NOMO-1 treated with DMSO at 0.1 percent for 48 hours (cell line): Measurements from ENCODE around the gene SWAP70.
"Not testable (repeated sequence)": the region's sequence is repeated elsewhere in the genome, so short reads cannot be mapped to it uniquely, and the experiment has no call there.

Experiments
- DNase-seq: peaks from one replicate; lab custom pipeline; 2025; ENCODE audit not compliant: unreplicated experiment; lab: John Stamatoyannopoulos, UW

Gene SWAP70

DNA sequence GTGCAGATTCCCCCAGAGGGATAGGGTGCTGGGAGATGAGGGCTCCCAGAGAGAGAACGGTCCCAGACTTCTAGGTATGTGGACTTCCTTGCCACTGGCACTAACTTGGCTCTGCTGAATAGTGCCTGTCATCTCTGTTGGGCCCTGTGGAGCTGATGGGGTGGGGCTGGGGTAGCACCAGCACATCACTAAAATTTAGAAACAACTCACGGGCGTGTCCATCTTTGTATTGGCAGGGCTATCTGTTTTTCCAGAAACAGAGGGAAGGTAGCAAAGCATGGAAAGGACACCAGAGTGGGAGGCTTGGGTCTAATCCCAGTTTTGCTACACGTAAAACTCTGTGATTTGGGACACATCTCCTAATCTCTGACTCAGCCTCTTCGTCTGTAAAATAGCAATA lies 25.8 kb downstream of the SWAP70 start:
- no peak for DNase-seq

DNA sequence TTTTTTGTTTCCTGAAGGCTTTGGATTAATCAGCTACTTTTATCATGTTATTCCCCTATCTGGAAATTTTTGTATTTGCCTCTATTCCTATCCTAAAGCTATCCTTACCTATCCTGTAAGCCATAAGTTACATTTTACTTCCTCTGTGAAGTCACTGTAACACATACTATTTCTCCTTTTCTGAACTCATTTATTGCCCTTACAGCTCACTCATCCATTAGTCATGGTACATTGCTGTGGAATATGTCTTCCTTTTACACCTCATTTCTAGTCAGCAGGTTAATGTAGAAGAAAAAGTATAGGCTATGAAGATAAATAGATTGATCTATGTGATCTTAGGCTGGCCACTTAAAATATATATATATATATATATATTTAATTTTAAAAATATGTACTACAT lies 28.0 kb downstream of the SWAP70 start:
- peak; percentile 78 for DNase-seq

- DNase-seq: peak; percentile 82
Measured at GRCh38 chr11:9692691-9693090, 28.8 kb downstream of the SWAP70 start.

- DNase-seq: no peak
Measured at GRCh38 chr11:9693801-9694553, 30.1 kb downstream of the SWAP70 start.

- DNase-seq: not testable (repeated sequence)
Measured at GRCh38 chr11:9695228-9695627, 31.4 kb downstream of the SWAP70 start.

DNA sequence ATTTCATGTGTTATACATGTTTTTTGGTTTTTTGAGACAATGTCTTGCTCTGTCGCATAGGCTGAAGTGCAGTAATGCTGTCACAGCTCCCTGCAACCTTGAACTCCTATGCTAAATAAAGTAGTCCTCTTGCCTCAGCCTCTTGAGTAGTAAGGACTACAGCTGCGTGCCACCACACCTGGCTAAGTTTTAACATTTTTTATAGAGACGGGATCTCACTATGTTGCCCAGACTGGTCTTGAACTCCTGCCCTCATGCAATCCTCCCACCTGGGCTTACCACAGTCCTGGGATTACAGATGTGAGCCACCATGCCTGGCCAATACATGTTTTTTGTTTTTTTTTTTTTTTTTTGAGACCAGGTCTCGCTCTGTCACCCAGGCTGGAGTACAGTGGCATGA lies 33.9 kb downstream of the SWAP70 start:
- DNase-seq: no peak

DNA sequence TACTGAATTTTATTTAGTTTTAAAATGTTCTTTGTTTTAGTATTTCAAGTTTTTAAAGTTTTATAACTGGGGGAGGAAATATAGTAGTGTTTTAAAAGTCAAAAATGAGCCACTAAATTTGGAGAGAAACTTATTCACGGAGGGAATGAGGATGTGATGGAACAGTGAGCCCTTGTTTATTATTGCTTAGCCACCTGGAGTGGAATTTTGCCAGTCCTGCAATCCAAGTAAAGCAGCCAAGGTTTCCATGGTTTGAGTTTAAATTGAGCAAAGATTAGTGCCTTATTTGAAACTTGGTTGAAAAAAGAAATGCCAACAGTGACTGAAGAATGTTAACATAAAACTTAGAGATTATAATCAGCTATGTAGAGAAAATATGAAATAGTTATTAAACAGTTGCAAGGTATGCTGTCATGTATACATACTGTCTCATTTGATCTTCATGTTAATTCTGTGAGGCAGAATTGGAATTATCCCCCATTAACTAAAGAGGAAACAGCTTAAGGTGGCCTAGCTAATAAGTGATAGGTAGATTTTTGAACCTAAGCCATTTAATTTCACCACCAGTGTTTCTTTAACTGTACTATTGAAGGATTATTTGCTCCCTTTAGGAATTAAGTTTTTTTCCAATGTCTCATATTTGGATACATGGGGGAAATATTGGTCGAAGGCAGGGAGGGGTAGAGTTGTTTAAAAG lies 36.4 kb downstream of the SWAP70 start:
- no peak for DNase-seq

DNA sequence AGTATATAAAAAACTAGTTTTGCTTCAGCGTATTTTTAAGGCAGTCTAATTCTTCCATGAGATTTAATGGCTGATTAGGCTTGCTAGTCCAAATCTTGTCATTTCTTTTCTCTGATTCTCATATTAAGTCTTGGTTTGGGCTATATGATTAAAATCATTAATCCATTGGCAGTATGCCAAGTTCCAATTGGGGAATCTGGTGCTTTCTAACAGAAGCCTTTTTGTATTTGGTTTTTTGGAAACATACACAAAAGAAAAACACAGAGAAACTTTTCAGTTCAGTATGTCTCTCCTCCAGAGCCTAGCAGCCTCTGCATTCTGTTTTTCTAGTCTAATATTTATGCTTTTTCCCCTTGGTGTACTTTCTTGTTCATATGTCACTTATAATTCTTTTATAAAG lies 37.9 kb downstream of the SWAP70 start:
- no peak for DNase-seq

DNA sequence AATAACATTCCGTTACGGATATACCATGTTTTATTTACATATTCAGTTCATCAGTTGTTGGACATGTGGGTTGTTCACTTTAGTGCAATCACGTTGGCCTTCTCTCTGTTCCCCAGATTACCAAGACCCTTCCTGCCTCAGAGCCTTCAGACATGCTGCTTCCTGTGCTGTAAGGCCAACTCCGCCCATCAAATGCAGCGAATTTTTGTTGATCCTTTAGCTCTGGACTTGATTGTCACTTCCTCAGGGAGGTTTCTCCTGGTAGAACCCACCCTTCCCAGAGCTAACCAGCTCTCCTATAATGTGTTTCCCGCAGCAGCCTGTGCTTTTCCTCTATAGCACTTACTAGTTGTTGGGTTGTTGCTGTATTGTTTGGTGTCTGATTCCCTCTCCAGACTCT lies 39.4 kb downstream of the SWAP70 start:
- DNase-seq: no peak

- DNase-seq: no peak
Measured at GRCh38 chr11:9704037-9704436, 40.2 kb downstream of the SWAP70 start.

GRCh38 chr11:9704620-9705019 lies 40.7 kb downstream of the SWAP70 start:
- no peak for DNase-seq

GRCh38 chr11:9705361-9705760 lies 41.5 kb downstream of the SWAP70 start:
- not testable (repeated sequence) for DNase-seq

DNA sequence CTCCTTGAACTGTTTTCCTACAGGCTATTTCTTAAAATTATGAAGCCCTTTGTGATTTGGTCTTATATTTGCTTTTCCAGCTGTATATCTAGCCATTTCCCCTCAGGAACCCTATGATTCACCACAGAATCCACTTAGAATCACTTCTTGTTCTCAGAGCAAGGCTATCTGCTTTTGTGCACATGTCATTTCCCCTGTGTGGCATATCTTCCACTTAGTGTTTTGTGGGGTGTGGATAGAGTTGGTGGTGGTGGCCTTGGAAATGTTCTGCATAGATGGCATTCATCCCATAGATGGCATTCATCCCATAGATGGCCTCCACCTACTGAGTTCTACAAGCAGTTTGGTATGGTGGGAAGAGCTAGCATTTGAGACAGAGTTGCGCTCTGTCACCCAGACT lies 44.7 kb downstream of the SWAP70 start:
- peak; percentile 37 for DNase-seq

DNA sequence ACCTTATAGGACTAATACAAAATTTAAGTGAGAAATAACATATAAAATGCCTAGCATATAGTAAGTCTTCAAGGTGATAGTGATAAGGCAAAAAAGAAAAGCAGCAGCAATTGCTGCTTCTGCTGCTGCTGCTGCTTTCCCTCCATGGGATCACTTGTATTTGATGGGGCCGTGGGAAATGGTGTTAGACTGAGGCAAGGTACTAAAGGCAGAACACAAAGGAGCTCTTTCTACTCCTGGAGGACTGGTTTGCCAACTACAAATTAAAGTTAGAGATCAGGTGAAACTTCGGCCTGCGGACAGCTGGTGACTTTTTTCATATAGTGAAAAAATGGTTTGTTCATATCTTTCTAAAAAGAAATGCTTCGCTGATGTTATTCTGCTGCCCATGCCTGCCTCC lies 46.3 kb downstream of the SWAP70 start:
- DNase-seq: no peak

- no peak for DNase-seq
Measured at GRCh38 chr11:9710852-9711251, 47.0 kb downstream of the SWAP70 start.

DNA sequence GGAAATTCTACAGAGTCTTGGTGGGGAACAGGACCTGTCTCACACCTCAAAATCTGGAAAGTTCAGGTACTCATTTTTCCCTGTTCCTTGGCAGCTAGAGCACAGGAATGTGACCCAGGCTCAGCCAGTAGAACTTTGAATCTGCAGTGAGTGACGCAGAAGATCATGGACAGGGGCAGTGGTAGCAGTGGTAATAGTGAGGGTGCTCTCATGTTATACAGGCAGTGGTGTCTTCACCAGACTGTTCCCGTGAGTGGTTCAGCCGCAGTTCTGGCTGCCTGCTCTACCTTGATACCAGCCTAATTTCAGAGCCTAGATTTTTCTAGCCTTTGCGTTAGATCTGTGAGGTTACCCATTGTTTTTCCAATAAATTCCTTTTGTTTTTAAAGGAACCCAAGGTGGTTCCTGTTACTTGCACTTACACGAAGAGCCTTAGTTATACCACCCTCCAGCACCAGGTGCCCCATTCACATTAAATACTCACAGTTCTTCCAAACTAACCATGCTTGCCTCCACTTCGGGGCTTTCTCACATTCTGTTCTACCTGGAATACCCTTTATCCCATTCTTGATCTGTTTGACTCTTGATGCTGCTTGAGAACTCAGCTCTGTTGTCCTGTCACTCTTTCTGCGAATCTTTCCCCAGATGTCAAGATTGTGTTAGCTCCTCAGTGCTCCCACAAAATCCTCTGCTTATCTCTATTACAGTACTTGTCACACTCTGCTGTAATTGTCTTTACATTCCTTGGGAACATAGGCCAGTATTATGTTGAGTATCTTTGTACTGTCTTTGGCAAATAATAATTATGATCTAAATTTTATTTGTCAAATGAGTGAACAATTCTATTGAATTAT lies 47.8 kb downstream of the SWAP70 start:
- no peak for DNase-seq

GRCh38 chr11:9714272-9714940 lies 50.5 kb downstream of the SWAP70 start:
- no peak for DNase-seq

- peak; percentile 98 for DNase-seq
Measured at GRCh38 chr11:9716275-9717039, 52.6 kb downstream of the SWAP70 start.

GRCh38 chr11:9717040-9717357 lies 53.1 kb downstream of the SWAP70 start:
- DNase-seq: no peak

DNA sequence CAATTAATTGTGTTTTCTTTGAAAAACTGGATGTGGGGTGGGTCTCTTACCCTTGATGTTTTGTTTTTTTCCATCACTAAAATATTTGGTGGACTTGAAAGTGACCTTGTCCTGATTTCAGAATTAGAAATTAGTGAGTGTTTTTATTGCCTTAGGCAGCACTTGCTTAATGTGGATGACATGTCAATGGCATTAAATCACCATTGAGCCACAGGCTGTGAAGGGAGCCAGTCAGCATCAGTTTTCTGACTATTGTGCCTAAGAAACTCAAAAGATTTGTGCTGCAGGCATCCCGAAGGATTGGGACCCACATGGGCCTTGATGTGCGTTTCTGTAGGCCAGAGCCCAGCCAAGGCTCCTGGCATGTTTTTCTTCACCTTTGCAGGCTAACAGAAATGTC lies 53.8 kb downstream of the SWAP70 start:
- DNase-seq: no peak

- DNase-seq: no peak
Measured at GRCh38 chr11:9718147-9718546, 54.3 kb downstream of the SWAP70 start.
